GM19351 (cell line): Measurements from ENCODE around the gene MS4A2.
"Not testable (repeated sequence)": the region's sequence is repeated elsewhere in the genome, so short reads cannot be mapped to it uniquely, and the experiment has no call there.

Experiments
- ATAC-seq: cut with Tn5 transposase; IDR thresholded peaks from one replicate; pipeline ENCODE4 v1.9.1; 2021; ENCODE audit warnings: mild to moderate bottlenecking, moderate library complexity; ENCODE audit not compliant: unreplicated experiment

Gene MS4A2

GRCh38 chr11:60088364-60088763, at the start of gene MS4A2:
TSS of gene MS4A2 (plus strand) at chr11:60088664. CDS start at chr11:60088766, 102 bp downstream.
- ATAC-seq, result no peak

- ATAC-seq, result no peak
Observed at GRCh38 chr11:60040109-60040508, 48.4 kb upstream of the MS4A2 start, which contains the start of gene OOSP2. TSS of gene OOSP2 (plus strand) at chr11:60040409. CDS start at chr11:60040460, 51 bp downstream.

- not testable (repeated sequence) for ATAC-seq
Observed at GRCh38 chr11:60050422-60050821, 38.0 kb upstream of the MS4A2 start.

GRCh38 chr11:60050839-60051238, 37.6 kb upstream of the MS4A2 start:
- ATAC-seq, result not testable (repeated sequence)

GRCh38 chr11:60056349-60056969, 32.0 kb upstream of the MS4A2 start, which contains the start of gene MS4A3:
TSS of gene MS4A3 (plus strand) at chr11:60056665. CDS start at chr11:60061161, 4,496 bp downstream.
- ATAC-seq, result no peak

GRCh38 chr11:60059052-60059451, 29.4 kb upstream of the MS4A2 start:
- ATAC-seq, result no peak

- no peak for ATAC-seq
Observed at GRCh38 chr11:60059521-60060240, 28.8 kb upstream of the MS4A2 start.

- ATAC-seq, result no peak
Observed at GRCh38 chr11:60064111-60064510, 24.4 kb upstream of the MS4A2 start.

GRCh38 chr11:60065801-60066200, 22.7 kb upstream of the MS4A2 start:
- ATAC-seq, result no peak

GRCh38 chr11:60069450-60069849, 19.0 kb upstream of the MS4A2 start:
- ATAC-seq, result no peak

- not testable (repeated sequence) for ATAC-seq
Observed at GRCh38 chr11:60071644-60072043, 16.8 kb upstream of the MS4A2 start.

GRCh38 chr11:60077216-60077817, 11.1 kb upstream of the MS4A2 start:
- ATAC-seq, result no peak

GRCh38 chr11:60077981-60078380, 10.5 kb upstream of the MS4A2 start:
- no peak for ATAC-seq

- no peak for ATAC-seq
Observed at GRCh38 chr11:60078745-60079144, 9.7 kb upstream of the MS4A2 start.

- ATAC-seq, result no peak
Observed at GRCh38 chr11:60080535-60080934, 7.9 kb upstream of the MS4A2 start.

GRCh38 chr11:60084631-60085273, 3.7 kb upstream of the MS4A2 start:
- ATAC-seq, result no peak

- ATAC-seq, result no peak
Observed at GRCh38 chr11:60085909-60086308, 2.6 kb upstream of the MS4A2 start.

GRCh38 chr11:60087239-60087638, 1.2 kb upstream of the MS4A2 start:
- no peak for ATAC-seq

GRCh38 chr11:60095477-60096120, 7.1 kb downstream of the MS4A2 start:
- ATAC-seq, result no peak

GRCh38 chr11:60097189-60097588, 8.7 kb downstream of the MS4A2 start:
- no peak for ATAC-seq

- ATAC-seq, result no peak
Observed at GRCh38 chr11:60098508-60098907, 10.0 kb downstream of the MS4A2 start.
